Measurements from ENCODE around the gene RASL10B.

GRCh38 chr17:35766903-35767510, 35.6 kb downstream of the RASL10B start:
- TF ChIP-seq CSRNP3 (CRISPR knock-in tag; IDR thresholded peaks at IDR 0.05) (no peak), OSR1 (CRISPR knock-in tag; IDR thresholded peaks at IDR 0.05) (no peak), GLIS3 (CRISPR knock-in tag; IDR thresholded peaks at IDR 0.05) (no peak), ZFP30 (CRISPR knock-in tag; IDR thresholded peaks at IDR 0.05) (no peak), PATZ1 (CRISPR knock-in tag; IDR thresholded peaks at IDR 0.05; ENCODE audit: borderline replicate concordance) (no peak), POU6F1 (CRISPR knock-in tag; IDR thresholded peaks at IDR 0.05; ENCODE audit: borderline replicate concordance, low read depth) (no peak), ZNF565 (CRISPR knock-in tag; conservative IDR thresholded peaks at IDR 0.05; ENCODE audit: low read depth) (no peak), ZFP3 (CRISPR knock-in tag; IDR thresholded peaks at IDR 0.05) (no peak), ARNTL (CRISPR knock-in tag; IDR thresholded peaks at IDR 0.05; ENCODE audit: borderline replicate concordance, low read depth) (no peak)
